ENCODE results near the gene TCHHL1. TPM values are rescaled to one million over a fixed set of nuclear protein-coding genes. Genes with fewer than 3 reads are reported as not detected.

TCHHL1 gene
- total RNA-seq, 2 donors from 2014 or later, result not detected

DNA sequence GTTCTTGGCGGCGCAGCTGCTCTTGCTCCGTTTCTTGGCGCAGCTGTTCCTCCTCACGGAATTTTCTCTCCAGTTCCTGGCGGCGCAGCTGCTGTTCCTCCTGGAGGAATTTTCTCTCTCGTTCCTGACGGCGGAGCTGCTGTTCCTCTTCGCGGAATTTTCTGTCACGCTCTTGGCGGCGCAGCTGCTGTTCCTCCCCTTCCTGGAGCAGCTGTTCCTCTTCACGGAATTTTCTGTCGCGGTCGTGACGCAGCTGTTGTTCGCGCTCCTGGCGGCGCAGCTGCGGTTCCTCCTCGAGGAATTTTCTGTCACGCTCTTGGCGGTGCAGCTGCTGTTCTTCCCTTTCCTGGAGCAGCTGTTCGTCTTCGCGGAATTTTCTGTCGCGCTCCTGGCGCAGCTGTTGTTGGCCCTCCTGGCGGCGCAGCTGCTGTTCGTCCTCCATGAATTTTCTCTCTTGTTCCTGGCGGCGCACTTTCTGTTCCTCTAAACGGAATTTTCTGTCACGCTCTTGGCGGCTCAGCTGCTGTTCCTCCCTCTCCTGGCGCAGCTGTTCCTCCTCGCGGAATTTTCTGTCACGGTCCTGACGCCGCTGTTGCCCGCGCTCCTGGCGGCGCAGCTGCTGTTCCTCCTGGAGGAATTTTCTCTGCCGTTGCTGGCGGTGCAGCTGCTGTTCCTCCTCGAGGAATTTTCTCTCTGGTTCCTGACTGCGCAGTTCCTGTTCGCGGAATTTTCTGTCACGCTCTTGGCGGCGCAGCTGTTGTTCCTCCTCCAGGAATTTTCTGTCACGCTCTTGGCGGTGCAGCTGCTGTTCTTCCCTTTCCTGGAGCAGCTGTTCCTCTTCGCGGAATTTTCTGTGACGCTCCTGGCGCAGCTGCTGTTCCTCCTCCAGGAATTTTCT, 19.4 kb upstream of the TCHHL1 start:
- peaks cover 15% of the 10 kb centered on the region for H3K4me1 ChIP-seq
- H3K27ac ChIP-seq, result no peak overlapping the region
- no peak overlapping the region for H3K9ac ChIP-seq (ENCODE audit: low read depth in 2 of 2, low read length in 2 of 2)
- intact Hi-C loops (cut with DNase I), result no loop called here
- no peaks in the 10 kb centered on the region for H3K9me3 ChIP-seq
- peak overlapping the region; percentile 25 for H3K4me3 ChIP-seq
- H3K36me3 ChIP-seq, result no peaks in the 10 kb centered on the region
- TF ChIP-seq, protein P1, sequence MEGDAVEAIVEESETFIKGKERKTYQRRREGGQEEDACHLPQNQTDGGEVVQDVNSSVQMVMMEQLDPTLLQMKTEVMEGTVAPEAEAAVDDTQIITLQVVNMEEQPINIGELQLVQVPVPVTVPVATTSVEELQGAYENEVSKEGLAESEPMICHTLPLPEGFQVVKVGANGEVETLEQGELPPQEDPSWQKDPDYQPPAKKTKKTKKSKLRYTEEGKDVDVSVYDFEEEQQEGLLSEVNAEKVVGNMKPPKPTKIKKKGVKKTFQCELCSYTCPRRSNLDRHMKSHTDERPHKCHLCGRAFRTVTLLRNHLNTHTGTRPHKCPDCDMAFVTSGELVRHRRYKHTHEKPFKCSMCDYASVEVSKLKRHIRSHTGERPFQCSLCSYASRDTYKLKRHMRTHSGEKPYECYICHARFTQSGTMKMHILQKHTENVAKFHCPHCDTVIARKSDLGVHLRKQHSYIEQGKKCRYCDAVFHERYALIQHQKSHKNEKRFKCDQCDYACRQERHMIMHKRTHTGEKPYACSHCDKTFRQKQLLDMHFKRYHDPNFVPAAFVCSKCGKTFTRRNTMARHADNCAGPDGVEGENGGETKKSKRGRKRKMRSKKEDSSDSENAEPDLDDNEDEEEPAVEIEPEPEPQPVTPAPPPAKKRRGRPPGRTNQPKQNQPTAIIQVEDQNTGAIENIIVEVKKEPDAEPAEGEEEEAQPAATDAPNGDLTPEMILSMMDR (IDR thresholded peaks at IDR 0.05), result no peak
- DNase-seq, result peak; percentile 44
- peaks cover 85% of the 10 kb centered on the region for H3K27me3 ChIP-seq

DNA sequence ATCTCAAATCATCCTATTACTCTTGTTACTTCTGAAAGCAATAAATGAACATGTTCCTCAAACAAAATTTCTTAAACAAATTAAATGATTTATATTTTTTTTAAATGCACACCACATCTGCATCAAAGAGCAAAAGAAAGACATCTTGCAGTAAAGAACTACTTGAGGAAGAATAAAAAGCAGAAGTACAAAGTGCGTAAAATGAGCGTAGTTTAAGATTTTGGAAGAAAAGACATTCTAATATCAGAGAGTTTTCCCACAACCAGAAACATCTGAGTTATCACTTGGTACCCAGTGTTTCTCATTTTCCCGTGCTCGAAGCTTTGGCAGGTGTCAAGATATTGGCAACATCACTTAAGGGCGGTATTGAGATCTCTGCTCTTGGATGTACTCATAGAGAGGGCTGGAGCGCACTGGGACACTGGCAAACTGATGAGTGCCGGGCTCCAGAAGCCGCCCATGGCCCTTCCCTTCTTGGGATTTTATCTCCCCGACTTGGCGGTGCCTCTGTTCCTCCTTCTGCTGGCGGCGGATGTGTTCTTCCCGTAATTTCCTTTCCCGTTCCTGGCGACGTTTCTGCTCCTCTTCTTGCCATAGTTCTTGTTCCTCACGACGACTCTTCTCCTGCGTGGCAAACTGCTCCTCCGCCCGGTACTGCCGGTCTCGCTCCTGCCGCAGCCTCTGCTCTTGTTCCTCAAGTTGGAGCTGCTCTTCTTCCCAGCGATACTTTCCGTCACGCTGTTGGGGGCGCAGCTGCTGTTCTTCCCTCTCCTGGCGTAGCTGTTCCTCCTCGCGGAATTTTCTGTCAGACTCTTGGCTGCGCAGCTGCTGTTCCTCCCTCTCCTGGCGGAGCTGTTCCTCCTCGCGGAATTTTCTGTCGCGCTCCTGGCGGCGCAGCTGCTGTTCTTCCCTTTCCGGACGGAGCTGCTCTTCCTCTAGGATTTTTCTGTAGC, 18.4 kb upstream of the TCHHL1 start:
- intact Hi-C loops (cut with DNase I), result no loop called here

DNA sequence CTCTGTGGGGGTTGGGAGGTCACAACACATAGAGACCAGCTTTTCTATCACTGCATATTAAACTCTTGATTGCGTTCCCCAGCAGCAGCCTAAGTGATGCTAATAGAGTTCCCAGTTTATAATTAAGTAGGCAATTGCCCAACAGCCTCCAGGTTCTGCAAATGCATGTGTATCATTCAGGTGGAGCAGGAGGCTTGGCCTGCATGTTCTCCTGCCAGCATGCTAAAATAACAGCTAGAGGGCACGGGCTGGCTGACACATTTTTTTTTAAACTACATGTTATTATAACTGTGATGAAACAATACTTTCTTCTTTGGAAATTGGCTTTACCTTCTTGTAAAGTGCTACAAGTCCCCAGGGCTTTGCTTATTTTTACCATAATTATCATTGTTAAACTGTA, 16.0 kb upstream of the TCHHL1 start:
- H3K36me3 ChIP-seq, result no peaks in the 10 kb centered on the region
- no peaks in the 10 kb centered on the region for H3K9me3 ChIP-seq
- DNase-seq, result no peak
- H3K27me3 ChIP-seq, result peaks cover 56% of the 10 kb centered on the region
- TF ChIP-seq, protein P1 (IDR thresholded peaks at IDR 0.05), result no peak
- peaks cover 7% of the 10 kb centered on the region for H3K4me1 ChIP-seq
- no peak overlapping the region for H3K4me3 ChIP-seq
- intact Hi-C loops (cut with DNase I), result no loop called here
- no peak overlapping the region for H3K27ac ChIP-seq
- H3K9ac ChIP-seq (ENCODE audit: low read depth in 2 of 2, low read length in 2 of 2), result no peak overlapping the region

More for the DNA sequence above, 18.4 kb upstream of the TCHHL1 start:
- Histone ChIP-seq H3K27ac (no peak overlapping the region), H3K9me3 (no peaks in the 10 kb centered on the region), H3K9ac (ENCODE audit: low read depth in 2 of 2, low read length in 2 of 2) (no peak overlapping the region), H3K36me3 (no peaks in the 10 kb centered on the region), H3K4me1 (peaks cover 11% of the 10 kb centered on the region), H3K4me3 (peak overlapping the region; percentile 25), H3K27me3 (peaks cover 76% of the 10 kb centered on the region)
- TF ChIP-seq, protein P1 (IDR thresholded peaks at IDR 0.05), result no peak
- peak; percentile 16 for DNase-seq

DNA sequence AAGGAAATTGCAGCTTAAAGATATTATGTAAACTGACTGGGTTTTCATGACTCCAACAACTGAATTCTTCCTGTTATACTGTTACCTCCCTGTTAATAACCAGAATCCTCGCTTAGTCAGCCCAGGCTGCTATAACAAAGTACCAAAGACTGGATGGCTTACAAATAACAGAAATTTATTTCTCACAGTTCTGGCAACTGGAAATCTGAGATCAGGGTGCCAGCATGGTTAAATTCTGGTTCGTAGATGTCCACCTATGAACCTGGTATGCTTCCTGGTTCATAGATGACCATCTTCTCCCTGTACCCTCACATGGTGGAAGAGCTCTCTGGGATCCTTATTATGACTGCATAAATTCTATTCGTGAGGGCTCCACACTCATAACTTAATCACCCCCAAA, 8.1 kb upstream of the TCHHL1 start:
- intact Hi-C loops (cut with DNase I), result no loop called here
- H3K9me3 ChIP-seq, result no peaks in the 10 kb centered on the region
- no peaks in the 10 kb centered on the region for H3K36me3 ChIP-seq
- no peaks in the 10 kb centered on the region for H3K4me1 ChIP-seq
- TF ChIP-seq, protein P1 (IDR thresholded peaks at IDR 0.05), result no peak
- no peak overlapping the region for H3K9ac ChIP-seq (ENCODE audit: low read depth in 2 of 2, low read length in 2 of 2)
- no peak for DNase-seq
- no peak overlapping the region for H3K4me3 ChIP-seq
- H3K27me3 ChIP-seq, result peaks cover 4% of the 10 kb centered on the region
- H3K27ac ChIP-seq, result no peak overlapping the region

DNA sequence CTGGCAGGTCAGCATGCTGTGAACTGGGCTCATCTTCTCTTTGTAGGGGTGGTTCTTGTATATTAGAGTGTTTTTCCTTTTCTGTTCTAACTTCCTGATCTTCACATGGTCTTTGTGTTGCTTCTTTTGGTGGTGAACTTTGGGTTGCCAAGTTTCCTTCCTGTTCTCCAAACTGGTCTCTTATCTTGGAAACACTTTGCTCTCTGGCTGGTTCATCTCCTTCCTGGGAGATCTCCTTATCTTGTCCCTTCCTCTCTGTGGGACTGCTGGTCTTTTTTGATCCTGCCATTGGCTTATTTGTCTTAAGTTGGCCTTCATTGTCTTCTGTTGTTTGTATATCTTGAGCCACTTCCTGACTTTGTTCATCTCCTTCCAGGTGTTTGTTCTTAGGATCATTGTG, 2.1 kb downstream of the TCHHL1 start:
- Histone ChIP-seq H3K4me1 (no peaks in the 10 kb centered on the region), H3K9me3 (no peaks in the 10 kb centered on the region)
- intact Hi-C loops (cut with DNase I), result no loop called here

More for the DNA sequence above, 2.1 kb downstream of the TCHHL1 start:
- DNase-seq, result no peak
- H3K27ac ChIP-seq, result no peak overlapping the region
- H3K27me3 ChIP-seq, result no peaks in the 10 kb centered on the region
- no peak overlapping the region for H3K4me3 ChIP-seq
- H3K9ac ChIP-seq (ENCODE audit: low read depth in 2 of 2, low read length in 2 of 2), result no peak overlapping the region
- no peaks in the 10 kb centered on the region for H3K36me3 ChIP-seq
- TF ChIP-seq, protein P1 (IDR thresholded peaks at IDR 0.05), result no peak

All from colonic mucosa (tissue), 4 donors.